Activated naive CD8-positive, alpha-beta T cell treated with anti-CD3 and anti-CD28 coated beads, Interleukin-2, amount 50 U/mL, for 24 hours (primary cell): Measurements from ENCODE around the gene TMED4.
A peak's percentile ranks its signal among the peaks of the same experiment; 100 is the strongest.
"Not testable (repeated sequence)": the region's sequence is repeated elsewhere in the genome, so short reads cannot be mapped to it uniquely, and the experiment has no call there.

Source experiments
- ATAC-seq: fragments of 150-1000 bp; cut with Tn5 transposase; one replicate; pipeline ENCODE4 v1.10.0; 2021
- DNase-seq: peaks from one replicate; pipeline ENCODE4 v3.0.0; 2021
- H3K27ac Mint-ChIP-seq: one replicate; pipeline ENCODE4 v1.8.0; 2021; ENCODE audit warnings: mild to moderate bottlenecking, mixed read lengths
- H3K27me3 Mint-ChIP-seq: one replicate; pipeline ENCODE4 v1.8.0; 2021; ENCODE audit warnings: mixed read lengths
- H3K36me3 Mint-ChIP-seq: one replicate; pipeline ENCODE4 v1.8.0; 2021; ENCODE audit warnings: low read depth, mixed read lengths
- H3K4me1 Mint-ChIP-seq: one replicate; pipeline ENCODE4 v1.8.0; 2021; ENCODE audit warnings: mixed read lengths
- H3K4me3 Mint-ChIP-seq: one replicate; pipeline ENCODE4 v1.8.0; 2021; ENCODE audit warnings: mild to moderate bottlenecking, moderate library complexity, mixed read lengths
- H3K9me3 Mint-ChIP-seq: one replicate; pipeline ENCODE4 v1.8.0; 2021; ENCODE audit warnings: mixed read lengths

The TMED4 gene

DNA sequence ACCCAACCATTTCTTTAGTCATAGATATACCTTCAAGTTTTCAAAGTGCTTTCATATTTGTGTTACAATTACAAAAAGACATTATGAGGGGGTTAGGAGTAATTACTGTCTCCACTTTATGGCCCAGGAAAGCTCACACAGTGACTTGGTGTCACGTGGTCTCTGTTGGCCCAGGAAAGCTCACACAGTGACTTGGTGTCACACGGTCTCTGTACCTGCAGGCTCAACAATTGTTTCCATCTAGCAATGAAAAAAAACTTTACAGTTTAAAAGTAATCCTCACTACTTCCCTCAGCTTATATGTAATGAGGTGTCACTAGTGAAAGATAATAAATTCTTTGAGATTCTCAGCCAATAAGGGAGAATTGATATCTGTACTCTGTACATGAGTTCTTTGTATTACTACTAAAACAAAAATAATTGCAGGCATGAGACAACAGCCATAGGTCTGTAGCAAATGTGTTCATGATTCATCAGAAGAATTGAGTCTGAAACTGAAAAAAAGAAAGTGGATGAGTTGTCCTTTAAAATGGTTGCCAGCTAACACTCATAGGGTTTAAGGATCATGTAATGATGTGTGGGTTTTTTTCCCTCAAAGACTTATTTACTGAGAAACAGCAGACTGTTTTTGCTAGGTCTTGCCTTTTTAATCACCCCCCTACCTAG lies 35.3 kb upstream of the TMED4 start:
- Mint-ChIP-seq H3K27ac (peak overlapping the region; percentile 92), H3K4me1 (peaks cover 80% of the 10 kb centered on the region), H3K27me3 (no peaks in the 10 kb centered on the region), H3K36me3 (peaks cover 16% of the 10 kb centered on the region), H3K9me3 (no peaks in the 10 kb centered on the region), H3K4me3 (peak overlapping the region; percentile 45)
- DNase-seq (no peak), ATAC-seq (peak; percentile 90)

DNA sequence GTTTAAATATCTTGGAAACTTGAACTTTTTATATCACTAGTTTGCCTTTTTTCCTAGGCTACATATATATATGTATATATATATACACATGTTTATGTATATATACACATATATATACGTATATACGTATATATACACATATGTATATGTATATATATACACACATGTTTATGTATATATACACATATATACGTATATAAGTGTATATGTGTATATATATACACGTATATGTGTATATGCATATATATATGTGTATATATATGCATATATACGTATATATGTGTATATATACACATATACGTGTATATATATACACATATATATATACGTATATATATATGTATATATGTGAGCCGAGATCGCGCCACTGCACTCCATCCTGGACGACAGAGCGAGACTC lies 34.5 kb upstream of the TMED4 start:
- Mint-ChIP-seq H3K4me1 (peaks cover 78% of the 10 kb centered on the region), H3K9me3 (no peaks in the 10 kb centered on the region), H3K36me3 (peaks cover 16% of the 10 kb centered on the region), H3K27me3 (no peaks in the 10 kb centered on the region), H3K27ac (no peak overlapping the region), H3K4me3 (no peak overlapping the region)
- DNase-seq, result no peak
- no peak for ATAC-seq

DNA sequence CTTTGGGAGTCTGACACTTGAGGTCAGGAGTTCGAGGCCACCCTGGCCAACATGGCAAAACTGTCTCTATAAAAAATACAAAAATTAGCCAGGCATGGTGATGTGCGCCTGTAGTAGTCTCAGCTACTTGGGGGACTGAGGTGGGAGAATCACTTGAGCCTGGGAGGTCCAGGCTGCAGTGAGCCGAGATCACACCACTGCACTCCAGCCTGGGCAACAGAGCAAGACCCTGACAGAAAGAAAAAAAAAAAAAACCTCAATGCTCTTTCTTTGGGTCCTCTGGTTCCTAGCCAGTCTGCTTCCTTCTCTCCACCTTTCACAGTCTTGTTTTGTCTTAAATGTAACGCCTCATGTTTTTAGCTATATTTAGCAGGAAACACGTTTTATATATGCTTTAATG lies 33.8 kb upstream of the TMED4 start:
- Mint-ChIP-seq H3K4me1 (peaks cover 70% of the 10 kb centered on the region), H3K27ac (peak overlapping the region; percentile 29), H3K36me3 (peaks cover 16% of the 10 kb centered on the region), H3K4me3 (no peak overlapping the region), H3K27me3 (no peaks in the 10 kb centered on the region), H3K9me3 (no peaks in the 10 kb centered on the region)
- ATAC-seq, result no peak
- no peak for DNase-seq

DNA sequence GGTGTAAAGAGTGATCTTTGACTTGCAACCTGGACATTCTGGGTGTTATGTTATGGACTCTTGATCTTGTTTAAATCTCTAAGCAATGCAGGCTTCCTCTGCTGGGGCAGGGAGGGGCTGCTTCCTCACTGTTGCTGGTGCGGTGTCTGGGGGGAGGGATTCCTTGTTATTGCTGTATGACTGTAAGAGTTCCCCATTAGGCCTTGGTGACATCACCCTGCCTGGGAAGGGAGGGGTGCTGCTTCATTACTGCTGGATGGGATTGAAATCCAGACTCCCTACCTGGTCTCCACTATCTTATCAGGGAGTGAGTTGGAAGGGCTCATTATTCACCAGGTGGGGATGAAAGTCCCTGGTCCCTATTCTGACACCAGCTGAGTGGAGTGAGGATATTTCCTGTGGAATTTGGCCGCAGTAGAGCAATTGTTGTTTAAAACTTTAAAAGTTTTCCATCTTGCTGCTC lies 33.1 kb upstream of the TMED4 start:
- DNase-seq (no peak), ATAC-seq (no peak)
- peak overlapping the region; percentile 61 for H3K27ac Mint-ChIP-seq
- no peaks in the 10 kb centered on the region for H3K27me3 Mint-ChIP-seq
- peak overlapping the region; percentile 41 for H3K4me3 Mint-ChIP-seq
- H3K4me1 Mint-ChIP-seq, result peaks cover 66% of the 10 kb centered on the region
- H3K9me3 Mint-ChIP-seq, result no peaks in the 10 kb centered on the region
- H3K36me3 Mint-ChIP-seq, result peaks cover 16% of the 10 kb centered on the region

DNA sequence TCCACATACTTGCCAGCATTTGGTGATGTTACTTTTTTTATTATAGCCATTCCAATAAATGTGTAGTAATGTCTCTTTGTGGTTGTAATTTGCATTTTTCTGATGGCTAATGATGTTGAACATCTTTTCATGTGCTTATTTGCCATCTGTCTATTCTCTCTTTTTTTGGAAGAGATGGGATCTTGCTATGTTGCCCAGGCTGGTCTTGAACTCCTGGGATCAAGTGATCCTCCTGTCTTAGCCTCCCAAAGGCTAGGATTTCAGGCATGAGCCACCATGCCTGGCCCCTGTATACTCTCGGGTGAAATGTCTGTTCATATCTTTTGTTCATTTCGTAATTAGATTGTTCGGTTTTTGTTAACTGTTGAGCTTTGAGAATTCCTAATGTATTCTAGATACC lies 27.8 kb upstream of the TMED4 start:
- no peak overlapping the region for H3K27ac Mint-ChIP-seq
- DNase-seq (no peak), ATAC-seq (no peak)
- peaks cover 1% of the 10 kb centered on the region for H3K27me3 Mint-ChIP-seq
- peaks cover 17% of the 10 kb centered on the region for H3K36me3 Mint-ChIP-seq
- H3K4me3 Mint-ChIP-seq, result no peak overlapping the region
- H3K9me3 Mint-ChIP-seq, result no peaks in the 10 kb centered on the region
- H3K4me1 Mint-ChIP-seq, result peaks cover 62% of the 10 kb centered on the region

DNA sequence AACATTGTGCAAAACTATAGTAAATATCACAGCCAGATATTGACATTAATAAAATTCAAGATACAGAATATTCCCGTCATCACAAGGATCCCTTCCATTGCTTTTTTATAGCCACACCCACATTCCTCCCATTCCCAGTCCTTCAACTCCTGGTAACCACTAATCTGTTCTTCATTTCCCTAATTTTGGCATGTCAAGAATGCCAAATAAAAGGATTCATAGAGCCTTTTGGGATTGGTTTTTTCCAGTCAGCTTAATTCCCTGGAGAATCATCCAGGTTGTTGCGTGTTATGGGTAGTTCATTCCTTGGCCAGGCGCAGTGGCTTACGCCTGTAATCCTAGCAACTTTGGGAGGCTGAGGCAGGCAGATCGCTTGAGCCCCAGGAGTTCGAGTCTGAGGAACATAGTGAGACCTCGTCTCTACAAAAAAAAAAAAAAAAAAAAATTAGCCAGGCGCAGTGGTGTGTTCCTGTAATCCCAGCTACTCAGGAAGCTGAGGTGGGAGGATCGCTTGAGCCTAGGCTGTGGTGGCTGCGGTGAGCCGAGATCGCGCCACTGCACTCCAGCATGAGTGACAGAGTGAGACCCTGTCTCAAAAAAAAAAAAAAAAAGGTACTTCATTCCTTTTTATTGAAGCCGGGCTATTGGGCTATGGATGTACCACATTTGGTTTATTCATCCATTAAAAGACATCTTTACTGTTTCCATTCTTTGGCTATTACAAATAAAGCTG lies 27.1 kb upstream of the TMED4 start:
- Mint-ChIP-seq H3K4me3 (peak overlapping the region; percentile 25), H3K9me3 (no peaks in the 10 kb centered on the region), H3K4me1 (peaks cover 55% of the 10 kb centered on the region), H3K27ac (peak overlapping the region; percentile 39), H3K36me3 (peaks cover 12% of the 10 kb centered on the region), H3K27me3 (peaks cover 1% of the 10 kb centered on the region)
- DNase-seq, result peak; percentile 26
- no peak for ATAC-seq

DNA sequence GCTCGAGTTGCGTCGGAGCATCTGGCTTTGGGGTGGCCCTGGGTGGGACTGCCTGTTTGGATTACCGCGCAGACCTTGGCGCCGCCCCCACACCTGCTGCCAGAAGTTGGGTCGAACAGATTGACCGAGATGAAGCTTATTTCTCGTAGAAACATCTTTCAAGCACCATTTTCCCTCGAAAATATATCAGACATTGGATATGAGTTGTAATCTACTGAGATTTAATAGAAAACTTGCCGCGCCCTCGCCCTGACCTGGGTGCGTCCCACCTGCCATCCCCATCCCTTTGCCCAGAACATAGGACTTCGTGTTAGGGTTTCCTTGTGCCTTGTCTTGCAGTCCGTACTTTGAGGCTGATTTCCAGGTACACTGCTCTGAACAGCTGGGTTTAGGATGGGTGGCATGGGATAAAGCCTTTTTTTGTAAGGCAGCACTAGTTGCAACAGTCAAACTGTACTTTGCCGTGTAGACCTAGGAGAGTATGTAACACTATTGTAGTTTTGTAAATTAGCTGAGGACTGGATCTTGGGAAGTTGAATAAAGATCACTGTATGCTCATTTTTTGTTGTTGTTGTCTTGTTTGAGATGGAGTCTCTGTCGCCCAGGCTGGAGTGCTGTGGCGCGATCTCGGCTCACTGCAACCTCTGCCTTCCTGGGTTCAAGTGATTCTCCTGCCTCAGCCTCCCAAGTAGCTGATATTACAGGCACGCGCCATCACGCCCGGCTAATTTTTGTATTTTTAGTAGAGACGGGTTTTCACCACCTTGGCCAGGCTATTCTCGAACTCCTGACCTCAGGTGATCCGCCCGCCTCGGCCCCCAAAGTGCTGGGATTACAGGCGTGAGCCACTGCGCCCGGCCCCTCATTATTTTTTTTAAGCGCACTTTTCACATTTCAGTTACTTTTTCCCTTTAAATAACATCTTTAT lies 25.4 kb upstream of the TMED4 start:
- Mint-ChIP-seq H3K27me3 (peaks cover 1% of the 10 kb centered on the region), H3K4me1 (peaks cover 52% of the 10 kb centered on the region), H3K27ac (peak overlapping the region; percentile 97), H3K9me3 (no peaks in the 10 kb centered on the region), H3K4me3 (peak overlapping the region; percentile 93), H3K36me3 (peaks cover 12% of the 10 kb centered on the region)
- DNase-seq, result no peak
- ATAC-seq, result no peak

DNA sequence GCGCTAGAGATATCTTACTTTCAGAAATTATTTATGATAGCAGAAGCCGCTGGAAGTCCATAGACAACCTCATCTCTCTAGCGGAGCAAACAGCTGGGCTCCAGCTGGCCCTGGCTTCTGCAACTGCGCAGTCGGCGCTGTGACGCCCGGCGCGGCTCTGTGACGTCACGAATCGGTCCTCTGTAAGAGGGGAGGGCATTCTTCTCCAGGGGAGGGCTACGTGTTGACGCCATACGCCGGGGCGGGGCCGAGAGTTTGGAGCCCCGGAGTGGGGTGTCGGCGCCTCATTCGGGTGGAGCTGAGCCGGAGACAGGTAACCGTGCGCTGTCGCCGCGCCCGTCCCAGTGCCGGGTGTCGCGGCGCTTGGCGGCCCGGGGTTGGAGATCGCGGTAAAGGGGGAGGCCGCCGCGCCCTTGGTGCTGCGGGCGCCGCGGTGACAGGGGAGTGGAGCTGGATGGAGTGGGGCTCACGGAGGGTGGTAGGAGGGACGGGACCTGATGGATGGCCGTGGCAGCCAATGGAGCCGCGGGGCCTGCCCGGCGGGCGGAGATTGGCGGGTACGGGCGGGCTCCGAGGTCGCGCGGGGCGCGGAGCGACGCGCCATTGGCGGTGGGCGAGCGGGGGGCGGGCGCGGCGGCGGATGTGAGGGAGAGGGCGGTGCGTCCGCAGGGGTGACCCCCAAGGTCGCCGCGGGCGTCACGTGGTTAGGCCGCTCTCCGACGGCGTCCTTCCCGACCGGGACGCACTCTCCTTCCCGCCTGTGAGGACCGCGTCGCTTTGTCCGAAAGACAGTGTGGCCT lies 24.5 kb upstream of the TMED4 start, which contains the start of gene OGDH:
Gene OGDH, plus strand, starts transcription at position 287 of the 800 bp plus-strand sequence. CDS start 17,717 bp downstream, outside the sequence.
- H3K27me3 Mint-ChIP-seq, result peaks cover 1% of the 10 kb centered on the region
- H3K9me3 Mint-ChIP-seq, result no peaks in the 10 kb centered on the region
- peak; percentile 100 for DNase-seq
- H3K36me3 Mint-ChIP-seq, result peaks cover 12% of the 10 kb centered on the region
- H3K4me3 Mint-ChIP-seq, result peak within 1 kb of the TSS; percentile 93
- ATAC-seq, result peak; percentile 99
- H3K27ac Mint-ChIP-seq, result peak within 1 kb of the TSS; percentile 97
- H3K4me1 Mint-ChIP-seq, result peaks cover 47% of the 10 kb centered on the region

DNA sequence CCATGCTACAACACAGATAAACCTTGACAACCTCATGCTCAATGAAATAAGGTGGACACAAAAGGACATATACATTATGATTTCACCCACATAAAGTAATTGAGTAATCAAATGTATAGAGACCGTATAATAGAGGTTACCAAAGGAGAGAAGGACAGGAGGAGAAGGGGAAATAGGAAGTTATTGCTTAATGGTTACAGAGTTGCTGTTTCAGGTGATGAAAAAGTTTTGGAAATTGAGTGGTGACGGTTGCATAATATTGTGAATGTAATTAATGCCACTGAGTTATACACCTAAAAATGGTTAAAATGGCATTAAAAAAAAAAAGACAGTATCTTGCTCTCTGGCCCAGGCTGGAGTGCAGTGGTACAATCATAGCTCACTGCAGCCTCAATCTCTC lies 22.9 kb upstream of the TMED4 start:
- H3K27ac Mint-ChIP-seq, result no peak overlapping the region
- H3K4me1 Mint-ChIP-seq, result peaks cover 43% of the 10 kb centered on the region
- no peak for ATAC-seq

DNA sequence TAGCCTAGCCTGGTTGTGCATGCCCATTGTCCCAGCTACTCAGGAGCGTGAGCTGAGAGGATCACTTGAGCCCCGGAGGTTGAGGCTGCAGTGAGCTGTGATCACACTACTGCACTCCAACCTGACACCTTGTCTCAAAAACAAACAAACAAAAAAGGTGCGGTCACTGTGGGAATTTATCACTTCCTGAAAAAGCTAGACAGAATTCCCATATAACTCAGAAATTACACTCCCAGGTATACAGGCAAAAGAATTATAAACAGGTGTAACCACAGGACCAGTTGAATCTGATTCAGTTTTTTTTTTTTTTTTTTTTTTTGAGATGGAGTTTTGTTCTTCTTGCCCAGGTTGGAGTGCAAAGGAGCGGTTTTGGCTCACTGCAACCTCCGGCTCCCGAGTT lies 21.2 kb upstream of the TMED4 start:
- Mint-ChIP-seq H3K36me3 (peaks cover 9% of the 10 kb centered on the region), H3K27ac (no peak overlapping the region), H3K27me3 (peaks cover 1% of the 10 kb centered on the region), H3K4me1 (peaks cover 26% of the 10 kb centered on the region), H3K9me3 (no peaks in the 10 kb centered on the region), H3K4me3 (no peak overlapping the region)
- no peak for ATAC-seq
- no peak for DNase-seq

More for the DNA sequence above, 22.9 kb upstream of the TMED4 start:
- peak overlapping the region; percentile 93 for H3K4me3 Mint-ChIP-seq
- H3K9me3 Mint-ChIP-seq, result no peaks in the 10 kb centered on the region
- H3K27me3 Mint-ChIP-seq, result peaks cover 1% of the 10 kb centered on the region
- no peak for DNase-seq
- peaks cover 12% of the 10 kb centered on the region for H3K36me3 Mint-ChIP-seq

DNA sequence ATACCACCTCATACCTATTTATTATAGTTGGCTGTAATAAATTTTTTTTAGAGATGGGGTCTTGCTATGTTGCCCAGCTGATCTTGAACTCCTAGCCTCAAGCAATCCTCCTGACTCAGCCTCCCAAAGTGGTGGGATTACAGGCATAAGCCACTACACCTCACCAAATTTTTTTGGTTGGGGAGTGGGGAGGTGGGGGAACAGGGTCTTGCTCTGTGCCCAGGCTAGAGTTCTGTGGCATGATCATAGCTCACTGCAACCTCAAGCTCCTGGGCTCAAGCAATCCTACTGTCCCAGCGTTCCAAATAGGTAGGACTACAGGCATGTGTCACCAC lies 20.5 kb upstream of the TMED4 start:
- H3K27me3 Mint-ChIP-seq, result peaks cover 1% of the 10 kb centered on the region
- no peak overlapping the region for H3K27ac Mint-ChIP-seq
- H3K4me1 Mint-ChIP-seq, result peaks cover 20% of the 10 kb centered on the region
- DNase-seq (no peak), ATAC-seq (no peak)
- H3K4me3 Mint-ChIP-seq, result no peak overlapping the region
- H3K9me3 Mint-ChIP-seq, result no peaks in the 10 kb centered on the region
- peaks cover 7% of the 10 kb centered on the region for H3K36me3 Mint-ChIP-seq

DNA sequence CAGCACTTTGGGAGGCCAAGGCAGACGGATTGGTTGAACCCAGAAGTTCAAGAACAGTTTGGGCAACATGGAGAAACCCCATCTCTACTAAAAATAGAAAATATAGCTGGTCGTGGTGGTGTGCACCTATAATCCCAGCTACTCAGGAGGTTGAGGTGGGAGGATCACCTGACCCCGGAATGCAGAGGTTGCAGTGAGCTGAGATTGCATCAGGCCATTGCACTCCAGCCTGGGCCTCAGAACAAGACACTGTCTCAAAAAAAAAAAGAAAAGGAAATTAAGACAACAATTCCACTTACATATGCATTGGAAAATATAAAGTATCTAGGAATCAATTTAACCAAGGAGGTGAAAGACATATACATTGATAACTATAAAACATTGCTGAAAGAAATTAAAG lies 17.2 kb upstream of the TMED4 start:
- H3K4me3 Mint-ChIP-seq, result no peak overlapping the region
- no peak for DNase-seq
- H3K4me1 Mint-ChIP-seq, result no peaks in the 10 kb centered on the region
- no peaks in the 10 kb centered on the region for H3K36me3 Mint-ChIP-seq
- no peak for ATAC-seq
- no peaks in the 10 kb centered on the region for H3K9me3 Mint-ChIP-seq
- H3K27me3 Mint-ChIP-seq, result no peaks in the 10 kb centered on the region
- no peak overlapping the region for H3K27ac Mint-ChIP-seq

DNA sequence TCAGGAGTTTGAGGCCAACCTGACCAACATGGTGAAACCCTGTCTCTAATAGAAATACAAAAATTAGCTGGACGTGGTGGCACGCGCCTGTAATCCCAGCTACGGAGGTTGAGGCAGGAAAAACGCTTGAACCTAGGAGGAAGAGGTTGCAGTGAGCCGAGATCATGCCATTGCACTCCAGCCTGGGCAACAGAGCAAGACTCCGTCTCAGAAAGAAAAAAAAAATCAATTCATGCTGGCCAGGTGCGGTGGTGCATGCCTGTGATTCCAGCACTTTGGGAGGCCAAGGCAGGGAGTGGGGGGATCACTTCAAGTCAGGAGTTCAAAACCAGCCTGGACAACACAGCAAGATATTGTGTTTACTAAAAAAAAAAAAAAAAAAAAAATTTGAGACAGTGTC lies 15.2 kb upstream of the TMED4 start:
- H3K9me3 Mint-ChIP-seq, DNase-seq, H3K4me3 Mint-ChIP-seq, ATAC-seq, H3K27ac Mint-ChIP-seq, H3K4me1 Mint-ChIP-seq, H3K27me3 Mint-ChIP-seq, H3K36me3 Mint-ChIP-seq: not testable (repeated sequence)
